Ovary (tissue), 9 donors: Measurements from ENCODE around the gene TMEM184A. TPM values are rescaled to one million over a fixed set of nuclear protein-coding genes. Genes with fewer than 3 reads are reported as not detected.
"Not testable (repeated sequence)": the region's sequence is repeated elsewhere in the genome, so short reads cannot be mapped to it uniquely, and the experiment has no call there.

Source experiments
- DNase-seq, 5 donors: peaks; one replicate each; pipeline ENCODE4 v3.0.0-alpha.2; 2019 to 2020
- H3K27ac ChIP-seq, 2 donors: fragments of 200-600 bp; one replicate each; pipeline versions ENCODE4 v1.5.1 to v1.8.0; 2019 to 2022
- H3K27me3 ChIP-seq: fragments of 200-600 bp; one replicate; pipeline ENCODE4 v1.8.0; 2022
- H3K36me3 ChIP-seq: fragments of 200-600 bp; sonication (generic); one replicate; pipeline ENCODE4 v1.5.1; 2019
- H3K4me1 ChIP-seq: one replicate; pipeline ENCODE4 v1.8.1; 2013; ENCODE audit warnings: mild to moderate bottlenecking, moderate library complexity; ENCODE audit not compliant: insufficient read depth
- H3K4me3 ChIP-seq: fragments of 200-600 bp; sonication (generic); one replicate; pipeline ENCODE4 v1.5.1; 2017
- H3K9me3 ChIP-seq, 2 donors: fragments of 200-600 bp in 1 of 2; sonication (generic) in 1 of 2; one replicate each; pipeline versions ENCODE4 v1.5.1 to v1.8.1; 2013 to 2019; ENCODE audit warnings: mild to moderate bottlenecking in 1 of 2, moderate library complexity in 1 of 2
- EP300 ChIP-seq: sonication (generic); formaldehyde crosslinking; IDR thresholded peaks from one replicate; pipeline ENCODE4 v1.6.1; 2017; ENCODE audit warnings: antibody characterized with exemption
- POLR2A ChIP-seq: fragments of 450-650 bp; IDR thresholded peaks from one replicate; pipeline ENCODE4 v1.6.1; 2017; ENCODE audit warnings: antibody characterized with exemption, mild to moderate bottlenecking, moderate library complexity
- WGBS, 3 donors: extraction: QIAGEN DNeasy Blood & Tissue Kit in 1 of 3; methylation state at CpG; one replicate each; pipeline versions ENCODE4 v1.1.5 to v1.1.7; 2013 to 2017; 5-methylcytosine and 5-hydroxymethylcytosine counted together
- intact Hi-C, 4 donors: fragments of 100-400 bp; cut with DNase I; formaldehyde crosslinking; loops; one replicate each; pipeline versions ENCODE4 v1.11.0 to v1.15.1; 2022 to 2023
- polyA plus RNA-seq, 2 donors: library from polyadenylated mRNA; stranded (reverse); fragments of 200-250 nt in 1 of 2; fragments of 350-450 nt in 1 of 2; fragmentation: Illumina TruSeq in 1 of 2; extraction: RNeasy Lipid Tissue Mini Kit (QIAGEN cat#74804) in 1 of 2; gene quantifications; one replicate each; pipeline ENCODE4 v1.2.3, GENCODE V29; 2013 to 2014
- total RNA-seq, 7 donors: library from RNA; depleted of rRNA in 2 of 7; stranded (reverse); fragments of >200 nt in 2 of 7; fragmentation: NEBNext Ultra II Directional in 3 of 7; extraction: Animal tissue kit (Norgen Biotek cat#: 25700) in 3 of 7; gene quantifications; one replicate each; pipeline versions ENCODE4 v1.1.0 to v1.2.4, GENCODE V29; 2016 to 2023
- TF ChIP-seq, protein P1 (sequence below), 3 donors: fragments of 450-650 bp in 2 of 3; fragments of 200-600 bp in 1 of 3; IDR thresholded peaks; one replicate each; pipeline versions ENCODE4 v1.5.1 to v1.8.0; 2016 to 2022; ENCODE audit warnings: antibody characterized with exemption in 3 of 3, mild to moderate bottlenecking in 1 of 3
- donor health status: DM: no; HTN: no; CAD: no; lungs with moderate emphysema.
- donor health status: DM: no; HTN: no; CAD: no.
- donor health status: Bipolar disorder and iron deficiency.
- donor health status: DM: yes; HTN: yes; CAD: no.
- donor health status: DM: no; HTN: no; CAD: no.
- donor health status: DM: yes; HTN: yes; CAD: no.

TMEM184A gene
- total and polyA plus RNA-seq, 9 donors, result 0.05 to 8.4 (median 1.6) TPM; not detected in 2

- H3K27me3 ChIP-seq, result no peaks in the 10 kb centered on the region
- no peak for DNase-seq
- intact Hi-C loops, result loop anchor here in 2 of 4 donors (10.0 kb wide), 2 partner anchors 619 to 629 kb away; no protein-coding TSS in a partner anchor
- WGBS, 3 donors, result 67 to 79% (median 77%) methylated on average over 34 of the region's 34 CpGs
- H3K4me3 ChIP-seq, result no peak overlapping the region
- no peaks in the 10 kb centered on the region for H3K4me1 ChIP-seq
- TF ChIP-seq, protein P1, sequence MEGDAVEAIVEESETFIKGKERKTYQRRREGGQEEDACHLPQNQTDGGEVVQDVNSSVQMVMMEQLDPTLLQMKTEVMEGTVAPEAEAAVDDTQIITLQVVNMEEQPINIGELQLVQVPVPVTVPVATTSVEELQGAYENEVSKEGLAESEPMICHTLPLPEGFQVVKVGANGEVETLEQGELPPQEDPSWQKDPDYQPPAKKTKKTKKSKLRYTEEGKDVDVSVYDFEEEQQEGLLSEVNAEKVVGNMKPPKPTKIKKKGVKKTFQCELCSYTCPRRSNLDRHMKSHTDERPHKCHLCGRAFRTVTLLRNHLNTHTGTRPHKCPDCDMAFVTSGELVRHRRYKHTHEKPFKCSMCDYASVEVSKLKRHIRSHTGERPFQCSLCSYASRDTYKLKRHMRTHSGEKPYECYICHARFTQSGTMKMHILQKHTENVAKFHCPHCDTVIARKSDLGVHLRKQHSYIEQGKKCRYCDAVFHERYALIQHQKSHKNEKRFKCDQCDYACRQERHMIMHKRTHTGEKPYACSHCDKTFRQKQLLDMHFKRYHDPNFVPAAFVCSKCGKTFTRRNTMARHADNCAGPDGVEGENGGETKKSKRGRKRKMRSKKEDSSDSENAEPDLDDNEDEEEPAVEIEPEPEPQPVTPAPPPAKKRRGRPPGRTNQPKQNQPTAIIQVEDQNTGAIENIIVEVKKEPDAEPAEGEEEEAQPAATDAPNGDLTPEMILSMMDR (IDR thresholded peaks at IDR 0.05), result no peak
- TF ChIP-seq EP300 (no peak), POLR2A (no peak)
- no peak overlapping the region for H3K27ac ChIP-seq
- H3K36me3 ChIP-seq, result no peaks in the 10 kb centered on the region
- peaks cover 0 to 5% of the 10 kb centered on the region in 2 donors for H3K9me3 ChIP-seq
Measured at GRCh38 chr7:1586126-1586826, 30.3 kb upstream of the TMEM184A start.

- Histone ChIP-seq H3K4me3 (no peak overlapping the region), H3K4me1 (no peaks in the 10 kb centered on the region), H3K27ac (no peak overlapping the region), H3K27me3 (no peaks in the 10 kb centered on the region), H3K9me3 (peaks cover 0 to 5% of the 10 kb centered on the region in 2 donors), H3K36me3 (no peaks in the 10 kb centered on the region)
- intact Hi-C loops, result loop anchor here in 2 of 4 donors (10.0 kb wide), 2 partner anchors 619 to 629 kb away; no protein-coding TSS in a partner anchor
- no peak for DNase-seq
- no peak for TF ChIP-seq POLR2A
- TF ChIP-seq, protein P1 (IDR thresholded peaks at IDR 0.05), result no peak
- TF ChIP-seq EP300, result no peak
- WGBS, 3 donors, result 75 to 88% (median 87%) methylated on average over 36 to 37 of the region's 37 CpGs
Measured at GRCh38 chr7:1585142-1585981, 29.4 kb upstream of the TMEM184A start.

GRCh38 chr7:1584700-1585099 lies 28.7 kb upstream of the TMEM184A start:
- intact Hi-C loops, result loop anchor here (5.0 to 10.0 kb wide), 4 partner anchors 620 to 1778 kb away; no protein-coding TSS in a partner anchor
- no peak for DNase-seq
- Histone ChIP-seq H3K36me3 (no peaks in the 10 kb centered on the region), H3K9me3 (peaks cover 0 to 5% of the 10 kb centered on the region in 2 donors), H3K4me1 (no peaks in the 10 kb centered on the region), H3K4me3 (no peak overlapping the region), H3K27me3 (no peaks in the 10 kb centered on the region), H3K27ac (no peak overlapping the region)
- TF ChIP-seq EP300 (no peak), POLR2A (no peak)
- TF ChIP-seq, protein P1 (IDR thresholded peaks at IDR 0.05), result no peak
- WGBS, 3 donors, result 82 to 89% (median 88%) methylated on average over 18 of the region's 18 CpGs

- H3K27ac ChIP-seq, H3K9me3 ChIP-seq, H3K27me3 ChIP-seq, DNase-seq, H3K4me3 ChIP-seq, H3K4me1 ChIP-seq, H3K36me3 ChIP-seq: not testable (repeated sequence)
- intact Hi-C loops, result loop anchor here (5.0 to 10.0 kb wide), 4 partner anchors 621 to 1779 kb away; no protein-coding TSS in a partner anchor
- WGBS, 3 donors, result 68 to 87% (median 82%) methylated on average over 19 of the region's 19 CpGs
Measured at GRCh38 chr7:1583241-1583930, 27.4 kb upstream of the TMEM184A start.
